ENCODE measurements around the gene UST.

GRCh38 chr6:149081281-149081680 is 334.5 kb downstream of the UST start:
- no peak for TF ChIP-seq CTCF (IDR thresholded peaks at IDR 0.05; ENCODE audit: low read depth, low read length, missing input control)
- TF ChIP-seq REST (IDR thresholded peaks at IDR 0.05): no peak
- TF ChIP-seq RAD21 (IDR thresholded peaks at IDR 0.05): no peak
- no peak for TF ChIP-seq FOXA1 (IDR thresholded peaks at IDR 0.05)
- TF ChIP-seq GABPA (IDR thresholded peaks at IDR 0.05 in 1 of 2, conservative IDR thresholded peaks at IDR 0.05 in 1 of 2): no peak
- TF ChIP-seq SP1 (IDR thresholded peaks at IDR 0.05): no peak
- TF ChIP-seq EGR1 (IDR thresholded peaks at IDR 0.05; ENCODE audit: low read depth in 2 of 2): no peak
- no peak for TF ChIP-seq MAX (IDR thresholded peaks at IDR 0.05)
- no peak for TF ChIP-seq ATF3 (IDR thresholded peaks at IDR 0.05)
